GM10266 (cell line): ENCODE data around the gene SLC9A7.

Experiments
- DNase-seq: peaks from one replicate; pipeline ENCODE4 v3.0.0; 2012; ENCODE audit errors: extremely low spot score
- TF ChIP-seq, protein P1 (sequence below): IDR thresholded peaks from 2 replicates; pipeline ENCODE4 v1.5.1; 2012; ENCODE audit warnings: mild to moderate bottlenecking, low read depth; ENCODE audit not compliant: control insufficient read depth, insufficient read depth; ENCODE audit errors: missing control alignments

SLC9A7 gene

DNA sequence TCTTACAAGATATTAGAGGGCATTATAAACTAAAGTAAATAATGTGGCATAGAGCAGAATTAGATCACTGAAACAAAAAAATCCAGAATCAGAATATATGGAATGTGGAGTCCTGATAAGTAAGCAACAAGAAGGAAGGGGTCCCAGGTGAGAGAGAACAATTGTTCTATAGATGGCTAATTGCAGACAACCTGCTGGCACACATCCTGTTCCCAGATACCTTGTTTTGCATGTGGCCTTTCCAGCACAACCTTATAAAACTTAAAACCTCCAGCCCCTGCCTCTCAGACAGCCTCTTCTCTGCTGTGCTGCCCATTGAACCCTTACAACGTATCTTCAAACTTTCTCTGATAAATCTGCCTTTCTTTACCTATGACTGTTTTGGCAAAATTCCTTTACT, 209.0 kb downstream of the SLC9A7 start:
- DNase-seq: no peak
- TF ChIP-seq, protein P1, sequence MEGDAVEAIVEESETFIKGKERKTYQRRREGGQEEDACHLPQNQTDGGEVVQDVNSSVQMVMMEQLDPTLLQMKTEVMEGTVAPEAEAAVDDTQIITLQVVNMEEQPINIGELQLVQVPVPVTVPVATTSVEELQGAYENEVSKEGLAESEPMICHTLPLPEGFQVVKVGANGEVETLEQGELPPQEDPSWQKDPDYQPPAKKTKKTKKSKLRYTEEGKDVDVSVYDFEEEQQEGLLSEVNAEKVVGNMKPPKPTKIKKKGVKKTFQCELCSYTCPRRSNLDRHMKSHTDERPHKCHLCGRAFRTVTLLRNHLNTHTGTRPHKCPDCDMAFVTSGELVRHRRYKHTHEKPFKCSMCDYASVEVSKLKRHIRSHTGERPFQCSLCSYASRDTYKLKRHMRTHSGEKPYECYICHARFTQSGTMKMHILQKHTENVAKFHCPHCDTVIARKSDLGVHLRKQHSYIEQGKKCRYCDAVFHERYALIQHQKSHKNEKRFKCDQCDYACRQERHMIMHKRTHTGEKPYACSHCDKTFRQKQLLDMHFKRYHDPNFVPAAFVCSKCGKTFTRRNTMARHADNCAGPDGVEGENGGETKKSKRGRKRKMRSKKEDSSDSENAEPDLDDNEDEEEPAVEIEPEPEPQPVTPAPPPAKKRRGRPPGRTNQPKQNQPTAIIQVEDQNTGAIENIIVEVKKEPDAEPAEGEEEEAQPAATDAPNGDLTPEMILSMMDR: no peak
